Measurements from ENCODE around the gene XXYLT1.

XXYLT1 gene

DNA sequence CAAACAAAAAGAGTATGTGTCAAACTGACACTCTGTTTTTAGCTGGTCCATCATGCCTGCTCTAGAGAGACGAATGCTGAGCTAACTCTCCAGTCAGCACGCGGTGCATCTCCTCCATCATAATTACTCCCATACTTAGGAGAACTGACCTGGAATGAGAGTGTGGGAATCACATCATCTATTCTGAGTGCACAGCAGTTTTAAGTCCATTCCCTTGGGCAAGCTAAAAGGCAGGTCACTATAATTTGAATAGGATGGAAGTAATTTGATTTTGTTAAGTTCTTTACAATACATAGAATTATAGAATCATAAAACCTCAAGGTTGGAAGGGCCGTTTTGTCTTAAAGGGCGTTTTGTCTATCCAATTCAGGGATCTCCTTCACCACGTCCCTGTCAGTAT, 251.6 kb downstream of the XXYLT1 start:
- no peak for ATAC-seq
- TF ChIP-seq SNAI2 (CRISPR knock-in tag; IDR thresholded peaks at IDR 0.05) (no peak), BACH2 (CRISPR knock-in tag; IDR thresholded peaks at IDR 0.05; ENCODE audit: borderline replicate concordance) (no peak), ESRRG (CRISPR knock-in tag; IDR thresholded peaks at IDR 0.05) (no peak), ISL1 (CRISPR knock-in tag; IDR thresholded peaks at IDR 0.05) (no peak), ZNF8 (CRISPR knock-in tag; IDR thresholded peaks at IDR 0.05) (no peak), TCF4 (CRISPR knock-in tag; IDR thresholded peaks at IDR 0.05; ENCODE audit: borderline replicate concordance) (no peak), CSDC2 (CRISPR knock-in tag; IDR thresholded peaks at IDR 0.05) (no peak), ZC3H10 (CRISPR knock-in tag; IDR thresholded peaks at IDR 0.05) (no peak), PPARA (CRISPR knock-in tag; IDR thresholded peaks at IDR 0.05; ENCODE audit: borderline replicate concordance) (no peak), ZFP3 (CRISPR knock-in tag; IDR thresholded peaks at IDR 0.05) (no peak), ZNF565 (CRISPR knock-in tag; conservative IDR thresholded peaks at IDR 0.05; ENCODE audit: low read depth) (no peak), ZFP30 (CRISPR knock-in tag; IDR thresholded peaks at IDR 0.05) (no peak), TOX (CRISPR knock-in tag; IDR thresholded peaks at IDR 0.05; ENCODE audit: borderline replicate concordance) (no peak), RARB (CRISPR knock-in tag; IDR thresholded peaks at IDR 0.05) (no peak), ARNTL (CRISPR knock-in tag; IDR thresholded peaks at IDR 0.05; ENCODE audit: borderline replicate concordance, low read depth) (no peak), GLIS3 (CRISPR knock-in tag; IDR thresholded peaks at IDR 0.05) (no peak)
- TF ChIP-seq, protein P1, sequence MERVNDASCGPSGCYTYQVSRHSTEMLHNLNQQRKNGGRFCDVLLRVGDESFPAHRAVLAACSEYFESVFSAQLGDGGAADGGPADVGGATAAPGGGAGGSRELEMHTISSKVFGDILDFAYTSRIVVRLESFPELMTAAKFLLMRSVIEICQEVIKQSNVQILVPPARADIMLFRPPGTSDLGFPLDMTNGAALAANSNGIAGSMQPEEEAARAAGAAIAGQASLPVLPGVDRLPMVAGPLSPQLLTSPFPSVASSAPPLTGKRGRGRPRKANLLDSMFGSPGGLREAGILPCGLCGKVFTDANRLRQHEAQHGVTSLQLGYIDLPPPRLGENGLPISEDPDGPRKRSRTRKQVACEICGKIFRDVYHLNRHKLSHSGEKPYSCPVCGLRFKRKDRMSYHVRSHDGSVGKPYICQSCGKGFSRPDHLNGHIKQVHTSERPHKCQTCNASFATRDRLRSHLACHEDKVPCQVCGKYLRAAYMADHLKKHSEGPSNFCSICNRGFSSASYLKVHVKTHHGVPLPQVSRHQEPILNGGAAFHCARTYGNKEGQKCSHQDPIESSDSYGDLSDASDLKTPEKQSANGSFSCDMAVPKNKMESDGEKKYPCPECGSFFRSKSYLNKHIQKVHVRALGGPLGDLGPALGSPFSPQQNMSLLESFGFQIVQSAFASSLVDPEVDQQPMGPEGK (CRISPR knock-in tag; IDR thresholded peaks at IDR 0.05; ENCODE audit: borderline replicate concordance): no peak
- TF ChIP-seq, protein P2, sequence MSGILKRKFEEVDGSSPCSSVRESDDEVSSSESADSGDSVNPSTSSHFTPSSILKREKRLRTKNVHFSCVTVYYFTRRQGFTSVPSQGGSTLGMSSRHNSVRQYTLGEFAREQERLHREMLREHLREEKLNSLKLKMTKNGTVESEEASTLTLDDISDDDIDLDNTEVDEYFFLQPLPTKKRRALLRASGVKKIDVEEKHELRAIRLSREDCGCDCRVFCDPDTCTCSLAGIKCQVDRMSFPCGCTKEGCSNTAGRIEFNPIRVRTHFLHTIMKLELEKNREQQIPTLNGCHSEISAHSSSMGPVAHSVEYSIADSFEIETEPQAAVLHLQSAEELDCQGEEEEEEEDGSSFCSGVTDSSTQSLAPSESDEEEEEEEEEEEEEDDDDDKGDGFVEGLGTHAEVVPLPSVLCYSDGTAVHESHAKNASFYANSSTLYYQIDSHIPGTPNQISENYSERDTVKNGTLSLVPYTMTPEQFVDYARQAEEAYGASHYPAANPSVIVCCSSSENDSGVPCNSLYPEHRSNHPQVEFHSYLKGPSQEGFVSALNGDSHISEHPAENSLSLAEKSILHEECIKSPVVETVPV (CRISPR knock-in tag; IDR thresholded peaks at IDR 0.05): no peak
